HG03135 (cell line): ENCODE results near the gene TOMM20L.

ENCODE experiments used
- ATAC-seq: cut with Tn5 transposase; IDR thresholded peaks from one replicate; pipeline ENCODE4 v1.9.1; 2021; ENCODE audit warnings: mild to moderate bottlenecking, moderate library complexity; ENCODE audit not compliant: unreplicated experiment

TOMM20L gene

DNA sequence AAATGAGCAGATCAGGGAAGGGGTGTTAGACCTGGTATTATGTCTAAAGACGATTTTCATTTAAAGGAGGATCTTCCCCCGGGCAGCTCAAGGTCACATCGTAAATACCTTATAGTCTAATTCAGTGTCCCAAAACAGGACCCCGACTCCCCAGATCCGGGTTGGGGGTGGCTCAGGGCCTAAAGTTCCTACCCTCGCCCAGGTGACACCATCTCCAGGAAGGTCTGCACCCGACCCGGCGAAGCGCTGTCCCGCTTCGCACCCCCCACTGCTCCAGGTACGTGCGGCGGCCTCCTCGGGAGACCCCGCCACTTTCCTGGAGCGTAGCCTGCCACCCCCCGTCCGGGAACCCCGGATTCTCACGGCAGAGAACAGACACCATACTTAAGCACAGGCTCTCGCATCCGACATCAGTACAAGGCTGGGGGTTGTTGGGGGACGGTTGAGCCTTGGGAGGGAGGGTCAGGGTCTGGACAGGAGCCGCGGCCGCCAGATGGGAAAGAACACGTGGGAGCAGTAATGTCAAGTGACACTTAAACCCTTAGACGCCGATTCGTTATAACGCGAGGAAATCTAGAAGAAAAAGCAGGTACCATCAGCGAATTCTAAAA lies 31.0 kb downstream of the TOMM20L start:
- no peak for ATAC-seq

DNA sequence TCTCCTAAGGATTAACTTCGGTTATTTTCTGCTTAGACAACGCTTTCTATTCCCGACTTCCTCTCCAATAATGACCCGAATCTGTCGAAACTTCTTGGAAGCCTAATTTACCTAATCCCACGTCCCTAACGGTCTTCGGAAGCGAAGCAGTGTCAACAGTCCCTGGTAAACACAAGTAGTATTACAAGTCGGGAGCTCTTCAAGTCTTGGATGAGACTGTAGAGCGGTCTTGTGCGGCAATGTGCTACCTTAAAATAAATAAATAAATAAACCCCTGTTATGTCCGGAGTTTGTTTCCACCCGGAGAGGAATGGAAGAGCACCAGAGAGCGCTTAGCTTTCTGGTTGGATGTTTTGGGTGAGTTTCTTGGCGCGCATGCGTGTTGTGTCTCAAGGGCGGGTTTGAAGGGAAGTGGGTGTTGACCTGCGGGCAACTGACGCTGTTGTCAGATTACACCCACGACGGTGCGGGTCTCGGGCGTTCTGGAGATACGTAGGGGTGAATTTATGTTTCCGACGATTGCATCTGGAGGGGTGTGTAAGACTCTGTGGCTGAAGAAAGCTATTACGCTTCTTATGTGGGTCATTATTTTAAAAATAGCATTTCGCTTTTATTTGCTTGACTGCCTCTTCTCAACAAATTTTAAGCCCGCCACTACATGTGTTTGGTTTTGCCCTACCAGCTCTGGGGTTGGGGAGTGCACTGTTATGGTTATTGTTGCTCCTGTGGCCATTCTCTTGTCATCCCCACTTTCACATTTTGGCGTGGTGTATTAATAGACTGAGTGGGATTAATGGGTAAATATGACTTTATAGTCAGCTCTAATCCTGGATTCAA lies 31.8 kb downstream of the TOMM20L start, which contains the start of the genes KIAA0586 and TIMM9:
TSS of gene KIAA0586 (plus strand) at position 439 of the 837 bp plus-strand sequence. CDS start 546 bp downstream, outside the sequence.
TSS of gene TIMM9 (minus strand) at position 251 of the 837 bp plus-strand sequence. CDS start 15,586 bp downstream, outside the sequence.
- peak; percentile 90 for ATAC-seq

DNA sequence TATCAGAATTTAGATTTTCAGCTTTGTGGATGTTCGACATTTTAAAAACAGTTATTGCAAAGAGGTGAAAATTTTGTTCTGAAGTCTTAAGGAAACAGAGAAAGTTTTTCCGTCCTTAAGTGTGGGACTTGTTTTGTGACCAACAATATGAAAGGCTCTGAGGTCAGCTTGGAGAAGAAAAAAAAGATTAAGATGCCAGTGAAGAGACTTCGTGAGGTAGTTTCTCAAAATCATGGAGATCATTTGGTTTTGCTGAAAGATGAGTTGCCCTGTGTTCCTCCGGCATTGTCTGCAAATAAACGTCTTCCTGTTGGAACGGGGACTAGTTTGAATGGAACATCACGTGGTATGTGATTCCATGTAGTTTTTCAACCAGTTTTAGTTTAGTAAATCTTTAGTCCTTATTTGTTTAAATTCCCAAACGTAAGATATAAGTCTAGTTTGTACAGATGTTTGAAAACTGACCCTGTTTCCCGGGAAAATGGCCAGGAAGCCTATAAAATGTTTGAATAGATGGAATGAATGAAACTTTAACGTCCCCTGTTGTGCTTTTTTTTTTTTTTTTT lies 32.5 kb downstream of the TOMM20L start:
- ATAC-seq, result no peak

DNA sequence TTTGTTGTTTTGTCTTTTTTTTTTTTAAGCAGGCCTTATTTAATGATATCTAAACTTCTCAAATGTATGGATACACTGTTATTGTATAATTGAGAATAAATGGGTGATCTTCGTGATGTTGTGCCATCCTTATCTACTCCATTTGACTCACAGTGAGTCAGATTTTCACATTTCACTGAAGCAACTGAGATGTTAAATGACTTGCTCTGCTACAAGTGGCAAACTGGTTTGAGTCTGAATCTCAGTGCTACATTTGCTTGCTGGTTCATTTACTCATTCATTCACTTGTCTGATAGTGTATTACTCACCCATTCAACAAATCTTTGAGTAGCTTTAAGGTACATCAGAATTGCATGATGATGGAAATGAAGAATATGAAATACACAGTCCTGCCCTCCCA lies 34.4 kb downstream of the TOMM20L start:
- no peak for ATAC-seq

DNA sequence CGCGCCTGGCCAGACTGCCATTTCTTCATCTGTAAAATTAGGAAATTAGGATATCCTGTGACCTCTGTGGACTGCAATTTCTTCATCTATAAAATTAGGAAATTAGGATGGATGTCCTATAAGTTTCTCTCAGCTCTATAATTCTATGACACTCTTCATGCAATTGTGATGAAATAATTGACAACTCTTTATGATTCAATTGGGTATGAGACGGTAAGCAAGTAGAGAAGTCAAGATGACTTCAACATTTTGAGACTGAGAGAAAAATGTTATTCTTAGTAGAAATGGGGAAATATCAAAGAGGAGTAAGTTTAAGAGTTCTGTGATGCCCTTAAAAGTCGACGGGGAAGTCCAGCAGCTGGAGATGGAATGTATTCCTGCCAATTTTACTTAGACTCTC lies 43.7 kb downstream of the TOMM20L start:
- ATAC-seq, result no peak

DNA sequence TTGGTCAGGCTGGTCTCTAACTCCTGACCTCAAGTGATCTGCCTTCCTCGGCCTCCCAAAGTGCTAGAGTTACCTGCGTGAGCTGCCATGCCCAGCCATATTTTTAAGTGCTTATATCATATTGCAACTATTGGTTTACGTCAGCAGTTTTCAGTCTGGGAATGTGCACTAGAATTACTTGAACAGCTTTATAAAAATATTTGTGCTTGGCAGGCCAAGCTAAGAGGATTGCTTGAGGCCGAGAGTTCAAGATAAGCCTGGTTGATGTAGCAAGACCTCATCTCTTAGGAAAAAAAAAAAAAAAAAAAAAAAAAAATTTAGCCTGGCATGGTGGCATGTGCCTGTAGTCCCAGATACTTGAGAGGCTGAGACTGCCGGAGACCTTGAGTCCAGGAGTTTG lies 48.9 kb downstream of the TOMM20L start:
- ATAC-seq, result no peak

DNA sequence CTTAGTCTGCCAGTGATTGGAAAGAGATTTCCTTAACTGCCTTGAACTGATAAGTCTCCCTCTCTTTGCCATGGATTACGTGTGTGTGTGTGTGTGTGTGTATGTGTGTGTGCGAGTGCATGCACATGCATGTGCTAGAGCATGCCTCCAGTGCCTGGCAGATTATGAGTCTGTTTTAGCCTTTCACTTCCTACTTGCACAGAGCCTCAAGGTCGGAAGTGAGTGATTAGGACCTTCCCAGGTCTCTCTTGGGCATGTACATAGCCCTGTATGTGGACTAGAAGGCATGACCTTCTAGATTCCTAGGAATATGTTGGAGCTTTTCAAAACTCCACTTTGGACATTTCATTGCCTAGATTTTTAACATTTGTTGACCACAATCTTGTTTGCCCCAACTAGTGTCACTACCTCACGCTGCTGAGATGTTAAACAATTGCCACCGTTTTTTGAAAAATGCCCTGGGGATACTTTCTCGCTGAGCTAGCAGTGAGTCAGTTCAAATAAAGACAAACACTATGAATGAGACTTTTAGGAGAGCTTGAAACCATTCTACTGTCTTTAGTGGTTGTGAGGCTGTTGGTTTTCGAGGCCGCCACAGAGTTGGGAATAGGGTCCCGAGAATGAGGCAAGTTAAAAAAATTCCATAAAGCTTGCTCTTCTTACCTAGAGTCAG lies 60.0 kb downstream of the TOMM20L start:
- no peak for ATAC-seq
